ENCODE data around the gene NAV2. TPM values are rescaled to one million over a fixed set of nuclear protein-coding genes. Genes with fewer than 3 reads are reported as not detected.

The NAV2 gene
- total RNA-seq, 1 experiment from 2014 or later, result 22.7 TPM

- H3K9me3 ChIP-seq (ENCODE audit: control insufficient read depth, insufficient read depth, low read depth, low read length), result no peaks in the 10 kb centered on the region
- no TSS peak for BruUV-seq (replicated peaks)
- in situ Hi-C loops (cut with HindIII; ENCODE audit: low pct_unique_long_range_greater_than_20kb, low sequenced_read_pairs) (no loop called here), intact Hi-C loops (cut with micrococcal nuclease; ENCODE audit: unreplicated experiment) (loop anchor here (5.0 kb wide), 1 partner anchor 159 kb away; no protein-coding TSS in a partner anchor)
- CTCF ChIA-PET, result interaction anchor here (1.6 to 2.0 kb wide), 2 partner anchors 27 to 180 kb away, joined by 3 to 13 read pairs; no protein-coding TSS in a partner anchor
- no peak for ATAC-seq
- no peak for DNase-seq (ENCODE audit: low read depth, low spot score)
- no peak overlapping the region for H3K4me3 ChIP-seq (ENCODE audit: low read depth in 2 of 2, low read length in 2 of 2)
- POLR2A ChIA-PET, result no interaction called here
- H3K27me3 ChIP-seq (ENCODE audit: control insufficient read depth, insufficient read depth, low read length), result no peaks in the 10 kb centered on the region
- TF ChIP-seq SIN3A (IDR thresholded peaks at IDR 0.05; ENCODE audit: borderline replicate concordance, insufficient read depth, low read depth, low read length), result no peak
- no peak for TF ChIP-seq POLR2AphosphoS5 (IDR thresholded peaks at IDR 0.05; ENCODE audit: low read depth, low read length)
- TF ChIP-seq TCF7L2 (IDR thresholded peaks at IDR 0.05; ENCODE audit: low read depth, low read length), result no peak
- TF ChIP-seq, protein P1, sequence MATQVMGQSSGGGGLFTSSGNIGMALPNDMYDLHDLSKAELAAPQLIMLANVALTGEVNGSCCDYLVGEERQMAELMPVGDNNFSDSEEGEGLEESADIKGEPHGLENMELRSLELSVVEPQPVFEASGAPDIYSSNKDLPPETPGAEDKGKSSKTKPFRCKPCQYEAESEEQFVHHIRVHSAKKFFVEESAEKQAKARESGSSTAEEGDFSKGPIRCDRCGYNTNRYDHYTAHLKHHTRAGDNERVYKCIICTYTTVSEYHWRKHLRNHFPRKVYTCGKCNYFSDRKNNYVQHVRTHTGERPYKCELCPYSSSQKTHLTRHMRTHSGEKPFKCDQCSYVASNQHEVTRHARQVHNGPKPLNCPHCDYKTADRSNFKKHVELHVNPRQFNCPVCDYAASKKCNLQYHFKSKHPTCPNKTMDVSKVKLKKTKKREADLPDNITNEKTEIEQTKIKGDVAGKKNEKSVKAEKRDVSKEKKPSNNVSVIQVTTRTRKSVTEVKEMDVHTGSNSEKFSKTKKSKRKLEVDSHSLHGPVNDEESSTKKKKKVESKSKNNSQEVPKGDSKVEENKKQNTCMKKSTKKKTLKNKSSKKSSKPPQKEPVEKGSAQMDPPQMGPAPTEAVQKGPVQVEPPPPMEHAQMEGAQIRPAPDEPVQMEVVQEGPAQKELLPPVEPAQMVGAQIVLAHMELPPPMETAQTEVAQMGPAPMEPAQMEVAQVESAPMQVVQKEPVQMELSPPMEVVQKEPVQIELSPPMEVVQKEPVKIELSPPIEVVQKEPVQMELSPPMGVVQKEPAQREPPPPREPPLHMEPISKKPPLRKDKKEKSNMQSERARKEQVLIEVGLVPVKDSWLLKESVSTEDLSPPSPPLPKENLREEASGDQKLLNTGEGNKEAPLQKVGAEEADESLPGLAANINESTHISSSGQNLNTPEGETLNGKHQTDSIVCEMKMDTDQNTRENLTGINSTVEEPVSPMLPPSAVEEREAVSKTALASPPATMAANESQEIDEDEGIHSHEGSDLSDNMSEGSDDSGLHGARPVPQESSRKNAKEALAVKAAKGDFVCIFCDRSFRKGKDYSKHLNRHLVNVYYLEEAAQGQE (IDR thresholded peaks at IDR 0.05; ENCODE audit: insufficient read depth in 1 of 2, low read depth in 2 of 2, low read length in 1 of 2), result no peak
- TF ChIP-seq, protein P2, sequence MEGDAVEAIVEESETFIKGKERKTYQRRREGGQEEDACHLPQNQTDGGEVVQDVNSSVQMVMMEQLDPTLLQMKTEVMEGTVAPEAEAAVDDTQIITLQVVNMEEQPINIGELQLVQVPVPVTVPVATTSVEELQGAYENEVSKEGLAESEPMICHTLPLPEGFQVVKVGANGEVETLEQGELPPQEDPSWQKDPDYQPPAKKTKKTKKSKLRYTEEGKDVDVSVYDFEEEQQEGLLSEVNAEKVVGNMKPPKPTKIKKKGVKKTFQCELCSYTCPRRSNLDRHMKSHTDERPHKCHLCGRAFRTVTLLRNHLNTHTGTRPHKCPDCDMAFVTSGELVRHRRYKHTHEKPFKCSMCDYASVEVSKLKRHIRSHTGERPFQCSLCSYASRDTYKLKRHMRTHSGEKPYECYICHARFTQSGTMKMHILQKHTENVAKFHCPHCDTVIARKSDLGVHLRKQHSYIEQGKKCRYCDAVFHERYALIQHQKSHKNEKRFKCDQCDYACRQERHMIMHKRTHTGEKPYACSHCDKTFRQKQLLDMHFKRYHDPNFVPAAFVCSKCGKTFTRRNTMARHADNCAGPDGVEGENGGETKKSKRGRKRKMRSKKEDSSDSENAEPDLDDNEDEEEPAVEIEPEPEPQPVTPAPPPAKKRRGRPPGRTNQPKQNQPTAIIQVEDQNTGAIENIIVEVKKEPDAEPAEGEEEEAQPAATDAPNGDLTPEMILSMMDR (IDR thresholded peaks at IDR 0.05), result no peak
- no peaks in the 10 kb centered on the region for H3K36me3 ChIP-seq (ENCODE audit: control insufficient read depth, insufficient read depth, low read length)
- no peak overlapping the region for H3K27ac ChIP-seq (ENCODE audit: low read length)
- no peaks in the 10 kb centered on the region for H3K4me1 ChIP-seq (ENCODE audit: control insufficient read depth, insufficient read depth, low read length)
Measured at GRCh38 chr11:19743622-19744021, 31.0 kb downstream of the NAV2 start.

DNA sequence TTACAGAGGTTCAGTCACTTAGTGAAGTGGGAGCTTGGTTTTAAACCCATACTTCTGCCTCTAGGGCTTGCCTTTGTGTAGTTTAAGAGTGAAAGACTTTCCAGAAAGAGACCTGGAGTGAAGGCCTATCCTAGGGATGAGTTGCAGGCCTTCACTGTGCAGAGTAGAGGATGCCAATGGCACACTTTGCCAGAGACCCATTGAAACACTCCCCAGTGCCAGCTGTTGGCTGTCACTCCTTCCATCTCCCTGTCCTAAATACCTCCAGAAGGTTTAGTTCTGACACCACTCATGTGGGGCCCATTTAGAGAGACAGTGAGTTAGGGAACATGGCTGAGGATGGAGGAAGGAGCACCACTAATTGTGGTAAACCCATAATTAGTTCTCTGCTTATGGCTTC is 31.5 kb downstream of the NAV2 start:
- Histone ChIP-seq H3K36me3 (ENCODE audit: control insufficient read depth, insufficient read depth, low read length) (no peaks in the 10 kb centered on the region), H3K9me3 (ENCODE audit: control insufficient read depth, insufficient read depth, low read depth, low read length) (no peaks in the 10 kb centered on the region), H3K27me3 (ENCODE audit: control insufficient read depth, insufficient read depth, low read length) (no peaks in the 10 kb centered on the region), H3K4me1 (ENCODE audit: control insufficient read depth, insufficient read depth, low read length) (no peaks in the 10 kb centered on the region), H3K4me3 (ENCODE audit: low read depth in 2 of 2, low read length in 2 of 2) (no peak overlapping the region), H3K27ac (ENCODE audit: low read length) (no peak overlapping the region)
- TF ChIP-seq POLR2AphosphoS5 (IDR thresholded peaks at IDR 0.05; ENCODE audit: low read depth, low read length), result no peak
- TF ChIP-seq, protein P2 (IDR thresholded peaks at IDR 0.05), result no peak
- TF ChIP-seq SIN3A (IDR thresholded peaks at IDR 0.05; ENCODE audit: borderline replicate concordance, insufficient read depth, low read depth, low read length), result no peak
- no peak for TF ChIP-seq TCF7L2 (IDR thresholded peaks at IDR 0.05; ENCODE audit: low read depth, low read length)
- DNase-seq (ENCODE audit: low read depth, low spot score) (no peak), ATAC-seq (no peak)
- ChIA-PET POLR2A (no interaction called here), CTCF (no interaction called here)
- in situ Hi-C loops (cut with HindIII; ENCODE audit: low pct_unique_long_range_greater_than_20kb, low sequenced_read_pairs), result no loop called here
- BruUV-seq (replicated peaks), result no TSS peak
- intact Hi-C loops (cut with micrococcal nuclease; ENCODE audit: unreplicated experiment), result loop anchor here (5.0 kb wide), 1 partner anchor 158 kb away; no protein-coding TSS in a partner anchor
